Measurements from ENCODE around the gene DAPK1.

The DAPK1 gene

GRCh38 chr9:87592554-87593358 is 95.1 kb downstream of the DAPK1 start:
- DNase-seq (ENCODE audit: low read depth, low spot score) = no peak

- DNase-seq (ENCODE audit: low read depth, low spot score) = no peak
Measured at GRCh38 chr9:87593359-87593980, 95.8 kb downstream of the DAPK1 start.

GRCh38 chr9:87594194-87594593 is 96.5 kb downstream of the DAPK1 start:
- DNase-seq (ENCODE audit: low read depth, low spot score) = no peak

GRCh38 chr9:87594662-87595061 is 97.0 kb downstream of the DAPK1 start:
- DNase-seq (ENCODE audit: low read depth, low spot score) = no peak

GRCh38 chr9:87595610-87596009 is 97.9 kb downstream of the DAPK1 start:
- no peak for DNase-seq (ENCODE audit: low read depth, low spot score)

GRCh38 chr9:87596862-87597261 is 99.2 kb downstream of the DAPK1 start:
- no peak for DNase-seq (ENCODE audit: low read depth, low spot score)

- DNase-seq (ENCODE audit: low read depth, low spot score) = no peak
Measured at GRCh38 chr9:87597710-87598443, 100.2 kb downstream of the DAPK1 start.

GRCh38 chr9:87599901-87600610 is 102.4 kb downstream of the DAPK1 start:
- no peak for DNase-seq (ENCODE audit: low read depth, low spot score)

GRCh38 chr9:87601176-87601575 is 103.5 kb downstream of the DAPK1 start:
- peak; percentile 76 for DNase-seq (ENCODE audit: low read depth, low spot score)

- no peak for DNase-seq (ENCODE audit: low read depth, low spot score)
Measured at GRCh38 chr9:87601595-87601994, 103.9 kb downstream of the DAPK1 start.

GRCh38 chr9:87602933-87603643 is 105.4 kb downstream of the DAPK1 start:
- DNase-seq (ENCODE audit: low read depth, low spot score) = no peak

GRCh38 chr9:87603854-87604490 is 106.3 kb downstream of the DAPK1 start:
- no peak for DNase-seq (ENCODE audit: low read depth, low spot score)

- no peak for DNase-seq (ENCODE audit: low read depth, low spot score)
Measured at GRCh38 chr9:87604886-87605588, 107.4 kb downstream of the DAPK1 start.

GRCh38 chr9:87605676-87606075 is 108.0 kb downstream of the DAPK1 start:
- no peak for DNase-seq (ENCODE audit: low read depth, low spot score)

GRCh38 chr9:87606841-87607521 is 109.3 kb downstream of the DAPK1 start:
- peak; percentile 42 for DNase-seq (ENCODE audit: low read depth, low spot score)

- DNase-seq (ENCODE audit: low read depth, low spot score) = no peak
Measured at GRCh38 chr9:87607859-87608258, 110.2 kb downstream of the DAPK1 start.

- no peak for DNase-seq (ENCODE audit: low read depth, low spot score)
Measured at GRCh38 chr9:87609002-87609401, 111.3 kb downstream of the DAPK1 start.

GRCh38 chr9:87609486-87609885 is 111.8 kb downstream of the DAPK1 start:
- DNase-seq (ENCODE audit: low read depth, low spot score) = no peak
